HEK293 (cell line): ENCODE results near the gene CCDC184.

Experiments used
- GFI1B ChIP-seq: fragments of 450-650 bp; formaldehyde crosslinking; IDR thresholded peaks from 2 replicates; pipeline ENCODE4 v1.5.1; 2016; ENCODE audit warnings: missing biosample characterization, missing genetic modification characterization
- GLI2 ChIP-seq: fragments of 450-650 bp; formaldehyde crosslinking; IDR thresholded peaks from 2 replicates; pipeline ENCODE4; 2017; ENCODE audit warnings: missing biosample characterization, missing genetic modification characterization, low read depth, borderline replicate concordance
- IKZF3 ChIP-seq: fragments of 450-650 bp; IDR thresholded peaks from 2 replicates; pipeline ENCODE4 v1.5.0; 2018; ENCODE audit warnings: missing biosample characterization, mild to moderate bottlenecking, missing genetic modification characterization, moderate library complexity
- KLF8 ChIP-seq: fragments of 450-650 bp; formaldehyde crosslinking; IDR thresholded peaks from 2 replicates; pipeline ENCODE4 v1.5.1; 2016; ENCODE audit warnings: missing biosample characterization, missing genetic modification characterization
- MZF1 ChIP-seq: fragments of 450-650 bp; formaldehyde crosslinking; IDR thresholded peaks from 2 replicates; pipeline ENCODE4 v1.5.1; 2017; ENCODE audit warnings: missing biosample characterization, missing genetic modification characterization, borderline replicate concordance
- ZBTB20 ChIP-seq: fragments of 450-650 bp; formaldehyde crosslinking; IDR thresholded peaks from 2 replicates; pipeline ENCODE4 v1.5.1; 2016; ENCODE audit warnings: missing biosample characterization, missing genetic modification characterization
- ZFP41 ChIP-seq: fragments of 450-650 bp; formaldehyde crosslinking; IDR thresholded peaks from 2 replicates; pipeline ENCODE4 v1.5.1; 2016; ENCODE audit warnings: missing biosample characterization, missing genetic modification characterization, borderline replicate concordance
- ZNF133 ChIP-seq: fragments of 450-650 bp; formaldehyde crosslinking; IDR thresholded peaks from 2 replicates; pipeline ENCODE4 v1.5.1; 2016; ENCODE audit warnings: missing biosample characterization, missing genetic modification characterization
- ZNF140 ChIP-seq: fragments of 450-650 bp; formaldehyde crosslinking; IDR thresholded peaks from 2 replicates; pipeline ENCODE4 v1.5.1; 2016; ENCODE audit warnings: missing biosample characterization, missing genetic modification characterization
- ZNF155 ChIP-seq: fragments of 450-650 bp; formaldehyde crosslinking; IDR thresholded peaks from 2 replicates; pipeline ENCODE4 v1.5.1; 2016; ENCODE audit warnings: missing biosample characterization, missing genetic modification characterization
- ZNF169 ChIP-seq: fragments of 450-650 bp; formaldehyde crosslinking; IDR thresholded peaks from 2 replicates; pipeline ENCODE4 v1.5.1; 2016; ENCODE audit warnings: missing biosample characterization, missing genetic modification characterization
- ZNF174 ChIP-seq: fragments of 450-650 bp; formaldehyde crosslinking; IDR thresholded peaks from 2 replicates; pipeline ENCODE4 v1.5.0; 2017; ENCODE audit warnings: missing biosample characterization, mild to moderate bottlenecking, missing genetic modification characterization
- ZNF184 ChIP-seq: fragments of 450-650 bp; IDR thresholded peaks from 2 replicates; pipeline ENCODE4 v1.5.1; 2018; ENCODE audit warnings: missing biosample characterization, mild to moderate bottlenecking, missing genetic modification characterization
- ZNF211 ChIP-seq: fragments of 450-650 bp; formaldehyde crosslinking; IDR thresholded peaks from 2 replicates; pipeline ENCODE4 v1.5.1; 2016; ENCODE audit warnings: low read depth, missing biosample characterization, missing genetic modification characterization
- ZNF341 ChIP-seq: fragments of 450-650 bp; formaldehyde crosslinking; IDR thresholded peaks from 2 replicates; pipeline ENCODE4; 2016; ENCODE audit warnings: low read depth, missing biosample characterization, missing genetic modification characterization
- ZNF423 ChIP-seq: fragments of 450-650 bp; formaldehyde crosslinking; IDR thresholded peaks from 2 replicates; pipeline ENCODE4 v1.5.1; 2016; ENCODE audit warnings: missing biosample characterization, missing genetic modification characterization
- ZNF48 ChIP-seq: fragments of 450-650 bp; formaldehyde crosslinking; IDR thresholded peaks from 2 replicates; pipeline ENCODE4 v1.5.1; 2016; ENCODE audit warnings: missing biosample characterization, missing genetic modification characterization
- ZNF548 ChIP-seq: fragments of 450-650 bp; formaldehyde crosslinking; IDR thresholded peaks from 2 replicates; pipeline ENCODE4 v1.5.1; 2016; ENCODE audit warnings: missing biosample characterization, missing genetic modification characterization
- ZNF549 ChIP-seq: fragments of 450-650 bp; IDR thresholded peaks from 2 replicates; pipeline ENCODE4 v1.5.1; 2018; ENCODE audit warnings: missing biosample characterization, missing genetic modification characterization, mild to moderate bottlenecking, inconsistent platforms, moderate library complexity
- ZNF596 ChIP-seq: fragments of 450-650 bp; IDR thresholded peaks from 2 replicates; pipeline ENCODE4 v1.5.0; 2018; ENCODE audit warnings: missing biosample characterization, mild to moderate bottlenecking, missing genetic modification characterization, moderate library complexity
- ZNF621 ChIP-seq: fragments of 450-650 bp; formaldehyde crosslinking; IDR thresholded peaks from 2 replicates; pipeline ENCODE4 v1.5.1; 2017; ENCODE audit warnings: missing biosample characterization, missing genetic modification characterization
- ZNF623 ChIP-seq: fragments of 450-650 bp; formaldehyde crosslinking; IDR thresholded peaks from 2 replicates; pipeline ENCODE4 v1.5.1; 2016; ENCODE audit warnings: missing biosample characterization, missing genetic modification characterization
- ZNF670 ChIP-seq: fragments of 450-650 bp; formaldehyde crosslinking; IDR thresholded peaks from 2 replicates; pipeline ENCODE4 v1.5.1; 2016; ENCODE audit warnings: missing biosample characterization, missing genetic modification characterization, low read depth
- ZNF701 ChIP-seq: fragments of 450-650 bp; formaldehyde crosslinking; IDR thresholded peaks from 2 replicates; pipeline ENCODE4 v1.5.1; 2016; ENCODE audit warnings: missing biosample characterization, missing genetic modification characterization
- ZNF76 ChIP-seq: fragments of 450-650 bp; formaldehyde crosslinking; IDR thresholded peaks from 2 replicates; pipeline ENCODE4; 2016; ENCODE audit warnings: low read depth, missing biosample characterization, missing genetic modification characterization, borderline replicate concordance
- ZSCAN16 ChIP-seq: fragments of 450-650 bp; formaldehyde crosslinking; IDR thresholded peaks from 2 replicates; pipeline ENCODE4 v1.5.1; 2016; ENCODE audit warnings: missing biosample characterization, missing genetic modification characterization
- TF ChIP-seq, protein P1 (sequence below): fragments of 450-650 bp; formaldehyde crosslinking; conservative IDR thresholded peaks from 2 replicates; pipeline ENCODE4 v1.5.1; 2016; ENCODE audit warnings: low read depth, missing biosample characterization, missing genetic modification characterization
- TF ChIP-seq, protein P2 (sequence below): fragments of 450-650 bp; formaldehyde crosslinking; IDR thresholded peaks from 2 replicates; pipeline ENCODE4 v1.5.1; 2016; ENCODE audit warnings: missing biosample characterization, missing genetic modification characterization
- TF ChIP-seq, protein P3 (sequence below): fragments of 450-650 bp; formaldehyde crosslinking; IDR thresholded peaks from 2 replicates; pipeline ENCODE4 v1.5.1; 2017; ENCODE audit warnings: missing biosample characterization, missing genetic modification characterization
- TF ChIP-seq, protein P4 (sequence below): fragments of 450-650 bp; formaldehyde crosslinking; IDR thresholded peaks from 2 replicates; pipeline ENCODE4 v1.5.0; 2017; ENCODE audit warnings: missing biosample characterization, missing genetic modification characterization, borderline replicate concordance
- TF ChIP-seq, protein P5 (sequence below): fragments of 450-650 bp; formaldehyde crosslinking; IDR thresholded peaks from 2 replicates; pipeline ENCODE4 v1.5.1; 2016; ENCODE audit warnings: missing biosample characterization, missing genetic modification characterization

The CCDC184 gene

DNA sequence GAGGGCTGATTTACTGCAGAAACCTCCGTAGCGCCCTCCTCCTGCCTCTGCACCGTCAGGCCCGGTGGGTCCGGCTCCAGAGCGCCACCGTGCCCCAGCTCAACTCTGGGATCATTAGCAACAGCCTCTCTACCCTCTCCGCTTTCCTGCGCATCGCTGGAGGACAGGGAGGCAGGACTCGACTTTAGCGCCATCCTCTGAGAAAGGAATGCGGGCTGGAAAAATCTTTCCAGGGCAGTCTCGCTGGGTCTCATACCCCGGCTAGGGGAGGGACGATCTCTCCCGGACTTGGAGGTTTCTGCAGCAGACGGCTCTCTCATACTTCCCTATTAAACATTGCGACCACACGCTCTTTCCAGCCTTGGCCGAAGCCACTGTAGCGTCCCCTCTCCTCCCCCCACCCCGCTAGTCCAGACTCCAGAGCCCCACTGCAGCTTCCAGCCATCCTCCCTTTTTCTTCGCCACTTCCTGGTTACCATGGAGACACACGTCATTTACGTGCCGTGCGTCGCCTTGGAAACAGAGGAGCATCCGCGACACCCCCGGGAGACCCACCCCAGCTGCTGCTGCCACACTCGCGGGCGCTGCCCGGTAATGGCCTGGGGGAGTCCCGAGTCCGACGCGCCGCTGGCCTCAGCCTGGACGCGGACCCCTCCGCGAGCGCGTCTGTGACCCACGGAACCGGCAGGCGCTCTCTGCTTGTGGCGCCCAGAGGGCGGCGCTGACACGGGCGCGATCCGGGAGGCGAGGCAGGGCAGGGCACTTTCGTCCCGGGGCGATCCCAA, at the start of gene CCDC184 (continued):
- TF ChIP-seq IKZF3 (tag by site-specific recombination) (peak; percentile 56; the same call in 1 of the 2 replicates), ZNF423 (tag by site-specific recombination) (peak; percentile 90), KLF8 (peak; percentile 38; the same call in 1 of the 2 replicates), ZNF621 (tag by site-specific recombination) (no peak), ZNF169 (no peak), ZNF184 (tag by site-specific recombination) (no peak), ZNF48 (no peak), GLI2 (tag by site-specific recombination) (no peak), ZNF623 (tag by site-specific recombination) (no peak), ZNF596 (no peak), ZNF548 (no peak), ZBTB20 (peak; percentile 74), GFI1B (tag by site-specific recombination) (no peak), MZF1 (no peak; the same call in 1 of the 2 replicates), ZNF76 (no peak; the same call in 1 of the 2 replicates), ZNF140 (tag by site-specific recombination) (no peak), ZNF211 (no peak), ZNF133 (tag by site-specific recombination) (no peak), ZNF549 (tag by site-specific recombination) (no peak), ZFP41 (tag by site-specific recombination) (no peak), ZNF155 (tag by site-specific recombination) (no peak), ZNF174 (tag by site-specific recombination) (no peak), ZSCAN16 (tag by site-specific recombination) (no peak), ZNF670 (no peak), ZNF701 (tag by site-specific recombination) (no peak), ZNF341 (tag by site-specific recombination) (peak; percentile 88)
- TF ChIP-seq, protein P1, sequence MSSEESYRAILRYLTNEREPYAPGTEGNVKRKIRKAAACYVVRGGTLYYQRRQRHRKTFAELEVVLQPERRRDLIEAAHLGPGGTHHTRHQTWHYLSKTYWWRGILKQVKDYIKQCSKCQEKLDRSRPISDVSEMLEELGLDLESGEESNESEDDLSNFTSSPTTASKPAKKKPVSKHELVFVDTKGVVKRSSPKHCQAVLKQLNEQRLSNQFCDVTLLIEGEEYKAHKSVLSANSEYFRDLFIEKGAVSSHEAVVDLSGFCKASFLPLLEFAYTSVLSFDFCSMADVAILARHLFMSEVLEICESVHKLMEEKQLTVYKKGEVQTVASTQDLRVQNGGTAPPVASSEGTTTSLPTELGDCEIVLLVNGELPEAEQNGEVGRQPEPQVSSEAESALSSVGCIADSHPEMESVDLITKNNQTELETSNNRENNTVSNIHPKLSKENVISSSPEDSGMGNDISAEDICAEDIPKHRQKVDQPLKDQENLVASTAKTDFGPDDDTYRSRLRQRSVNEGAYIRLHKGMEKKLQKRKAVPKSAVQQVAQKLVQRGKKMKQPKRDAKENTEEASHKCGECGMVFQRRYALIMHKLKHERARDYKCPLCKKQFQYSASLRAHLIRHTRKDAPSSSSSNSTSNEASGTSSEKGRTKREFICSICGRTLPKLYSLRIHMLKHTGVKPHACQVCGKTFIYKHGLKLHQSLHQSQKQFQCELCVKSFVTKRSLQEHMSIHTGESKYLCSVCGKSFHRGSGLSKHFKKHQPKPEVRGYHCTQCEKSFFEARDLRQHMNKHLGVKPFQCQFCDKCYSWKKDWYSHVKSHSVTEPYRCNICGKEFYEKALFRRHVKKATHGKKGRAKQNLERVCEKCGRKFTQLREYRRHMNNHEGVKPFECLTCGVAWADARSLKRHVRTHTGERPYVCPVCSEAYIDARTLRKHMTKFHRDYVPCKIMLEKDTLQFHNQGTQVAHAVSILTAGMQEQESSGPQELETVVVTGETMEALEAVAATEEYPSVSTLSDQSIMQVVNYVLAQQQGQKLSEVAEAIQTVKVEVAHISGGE (tag by site-specific recombination) = no peak; the same call in 1 of the 2 replicates
- TF ChIP-seq, protein P2, sequence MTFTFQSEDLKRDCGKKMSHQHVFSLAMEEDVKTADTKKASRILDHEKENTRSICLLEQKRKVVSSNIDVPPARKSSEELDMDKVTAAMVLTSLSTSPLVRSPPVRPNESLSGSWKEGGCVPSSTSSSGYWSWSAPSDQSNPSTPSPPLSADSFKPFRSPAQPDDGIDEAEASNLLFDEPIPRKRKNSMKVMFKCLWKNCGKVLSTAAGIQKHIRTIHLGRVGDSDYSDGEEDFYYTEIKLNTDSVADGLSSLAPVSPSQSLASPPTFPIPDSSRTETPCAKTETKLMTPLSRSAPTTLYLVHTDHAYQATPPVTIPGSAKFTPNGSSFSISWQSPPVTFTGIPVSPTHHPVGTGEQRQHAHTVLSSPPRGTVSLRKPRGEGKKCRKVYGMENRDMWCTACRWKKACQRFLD (tag by site-specific recombination) = no peak
- TF ChIP-seq, protein P3, sequence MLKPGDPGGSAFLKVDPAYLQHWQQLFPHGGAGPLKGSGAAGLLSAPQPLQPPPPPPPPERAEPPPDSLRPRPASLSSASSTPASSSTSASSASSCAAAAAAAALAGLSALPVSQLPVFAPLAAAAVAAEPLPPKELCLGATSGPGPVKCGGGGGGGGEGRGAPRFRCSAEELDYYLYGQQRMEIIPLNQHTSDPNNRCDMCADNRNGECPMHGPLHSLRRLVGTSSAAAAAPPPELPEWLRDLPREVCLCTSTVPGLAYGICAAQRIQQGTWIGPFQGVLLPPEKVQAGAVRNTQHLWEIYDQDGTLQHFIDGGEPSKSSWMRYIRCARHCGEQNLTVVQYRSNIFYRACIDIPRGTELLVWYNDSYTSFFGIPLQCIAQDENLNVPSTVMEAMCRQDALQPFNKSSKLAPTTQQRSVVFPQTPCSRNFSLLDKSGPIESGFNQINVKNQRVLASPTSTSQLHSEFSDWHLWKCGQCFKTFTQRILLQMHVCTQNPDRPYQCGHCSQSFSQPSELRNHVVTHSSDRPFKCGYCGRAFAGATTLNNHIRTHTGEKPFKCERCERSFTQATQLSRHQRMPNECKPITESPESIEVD = no peak
- TF ChIP-seq, protein P4, sequence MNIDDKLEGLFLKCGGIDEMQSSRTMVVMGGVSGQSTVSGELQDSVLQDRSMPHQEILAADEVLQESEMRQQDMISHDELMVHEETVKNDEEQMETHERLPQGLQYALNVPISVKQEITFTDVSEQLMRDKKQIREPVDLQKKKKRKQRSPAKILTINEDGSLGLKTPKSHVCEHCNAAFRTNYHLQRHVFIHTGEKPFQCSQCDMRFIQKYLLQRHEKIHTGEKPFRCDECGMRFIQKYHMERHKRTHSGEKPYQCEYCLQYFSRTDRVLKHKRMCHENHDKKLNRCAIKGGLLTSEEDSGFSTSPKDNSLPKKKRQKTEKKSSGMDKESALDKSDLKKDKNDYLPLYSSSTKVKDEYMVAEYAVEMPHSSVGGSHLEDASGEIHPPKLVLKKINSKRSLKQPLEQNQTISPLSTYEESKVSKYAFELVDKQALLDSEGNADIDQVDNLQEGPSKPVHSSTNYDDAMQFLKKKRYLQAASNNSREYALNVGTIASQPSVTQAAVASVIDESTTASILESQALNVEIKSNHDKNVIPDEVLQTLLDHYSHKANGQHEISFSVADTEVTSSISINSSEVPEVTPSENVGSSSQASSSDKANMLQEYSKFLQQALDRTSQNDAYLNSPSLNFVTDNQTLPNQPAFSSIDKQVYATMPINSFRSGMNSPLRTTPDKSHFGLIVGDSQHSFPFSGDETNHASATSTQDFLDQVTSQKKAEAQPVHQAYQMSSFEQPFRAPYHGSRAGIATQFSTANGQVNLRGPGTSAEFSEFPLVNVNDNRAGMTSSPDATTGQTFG (tag by site-specific recombination) = no peak
- TF ChIP-seq, protein P5, sequence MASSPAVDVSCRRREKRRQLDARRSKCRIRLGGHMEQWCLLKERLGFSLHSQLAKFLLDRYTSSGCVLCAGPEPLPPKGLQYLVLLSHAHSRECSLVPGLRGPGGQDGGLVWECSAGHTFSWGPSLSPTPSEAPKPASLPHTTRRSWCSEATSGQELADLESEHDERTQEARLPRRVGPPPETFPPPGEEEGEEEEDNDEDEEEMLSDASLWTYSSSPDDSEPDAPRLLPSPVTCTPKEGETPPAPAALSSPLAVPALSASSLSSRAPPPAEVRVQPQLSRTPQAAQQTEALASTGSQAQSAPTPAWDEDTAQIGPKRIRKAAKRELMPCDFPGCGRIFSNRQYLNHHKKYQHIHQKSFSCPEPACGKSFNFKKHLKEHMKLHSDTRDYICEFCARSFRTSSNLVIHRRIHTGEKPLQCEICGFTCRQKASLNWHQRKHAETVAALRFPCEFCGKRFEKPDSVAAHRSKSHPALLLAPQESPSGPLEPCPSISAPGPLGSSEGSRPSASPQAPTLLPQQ = peak; percentile 93
